ENCODE data around the gene KLF15.

- no peak for TF ChIP-seq CTCF (IDR thresholded peaks at IDR 0.05)
- no peak for TF ChIP-seq POLR2A (IDR thresholded peaks at IDR 0.05)
Measured at GRCh38 chr3:126294211-126294808, 62.9 kb downstream of the KLF15 start.

All from lower leg skin (tissue), 3 donors.